Activated naive CD4-positive, alpha-beta T cell treated with anti-CD3 and anti-CD28 coated beads, Interleukin-2, amount 50 U/mL, for 16 hours (primary cell): ENCODE measurements around the gene TSNAX.

Experiments
- DNase-seq: peaks from one replicate; pipeline ENCODE4 v3.0.0-alpha.2; 2020

TSNAX gene

DNA sequence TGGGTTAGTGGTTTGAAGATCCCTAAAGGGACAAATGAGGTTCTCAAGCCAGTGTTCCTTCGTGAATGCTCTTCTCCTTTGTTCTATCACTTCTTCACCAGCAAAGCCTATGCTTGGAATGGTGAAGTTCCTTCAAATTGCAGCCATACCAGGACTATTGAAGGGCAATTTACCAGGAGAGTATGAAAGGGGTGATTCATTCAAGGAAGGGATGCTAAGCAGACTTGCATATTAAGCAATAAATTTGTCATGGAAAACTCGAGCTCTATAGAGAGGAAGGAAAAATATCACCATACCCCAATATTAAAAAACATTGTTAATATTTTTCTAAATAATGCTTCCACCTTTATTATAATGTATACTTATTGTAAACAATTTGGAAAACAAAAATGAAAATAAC lies 9.3 kb upstream of the TSNAX start:
- no peak for DNase-seq

DNA sequence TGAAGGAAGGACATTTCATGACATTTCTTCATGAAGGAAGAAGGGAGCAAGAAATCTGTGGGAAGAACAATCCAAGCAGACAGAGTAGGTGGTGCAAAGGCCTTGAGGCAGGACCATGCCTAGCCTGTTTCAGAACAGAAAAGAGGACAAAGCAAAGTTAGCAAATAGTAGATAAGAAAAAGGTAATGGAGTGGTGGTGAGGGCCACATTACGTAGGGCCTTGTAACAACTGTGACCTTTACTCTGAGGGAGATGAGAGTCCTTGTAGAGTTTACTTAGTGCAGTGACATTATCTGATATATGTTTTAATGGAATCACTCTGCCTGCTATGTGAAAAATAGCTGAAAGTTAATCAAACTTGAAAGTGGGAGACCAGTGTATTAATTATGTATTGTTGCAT lies 6.4 kb upstream of the TSNAX start:
- no peak for DNase-seq

DNA sequence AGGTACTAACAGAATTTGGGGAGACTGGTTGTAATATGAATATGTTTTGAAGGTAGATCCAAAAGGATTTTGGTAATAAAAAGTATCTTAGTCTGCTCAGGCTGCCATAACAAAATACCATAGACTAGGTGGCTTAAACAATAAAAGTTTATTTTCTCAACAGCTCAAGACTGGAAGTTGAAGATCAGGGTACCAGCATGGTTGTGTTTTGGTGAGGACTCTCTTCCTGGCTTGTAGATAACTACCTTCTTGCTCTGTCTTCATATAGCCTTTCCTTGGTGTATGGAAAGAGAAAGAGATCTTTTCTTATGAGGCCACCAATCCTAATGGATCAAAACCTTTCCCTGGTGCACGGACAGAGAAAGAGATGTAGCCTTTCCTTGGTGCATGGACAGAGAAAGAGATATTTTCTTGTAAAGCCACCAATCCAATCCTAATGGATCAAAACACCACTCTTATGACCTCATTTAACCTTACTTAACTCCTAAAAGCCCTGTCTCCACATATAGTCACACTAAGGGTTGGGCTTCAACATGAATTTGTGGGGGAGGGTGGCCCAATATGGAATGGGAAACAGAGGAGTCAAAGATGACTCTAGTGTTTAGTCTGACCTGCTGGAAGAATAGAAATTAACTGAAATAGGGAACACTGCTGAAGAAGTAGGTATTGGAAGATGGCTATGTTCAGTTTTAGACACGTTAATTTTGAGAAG lies 5.4 kb upstream of the TSNAX start:
- DNase-seq, result no peak

DNA sequence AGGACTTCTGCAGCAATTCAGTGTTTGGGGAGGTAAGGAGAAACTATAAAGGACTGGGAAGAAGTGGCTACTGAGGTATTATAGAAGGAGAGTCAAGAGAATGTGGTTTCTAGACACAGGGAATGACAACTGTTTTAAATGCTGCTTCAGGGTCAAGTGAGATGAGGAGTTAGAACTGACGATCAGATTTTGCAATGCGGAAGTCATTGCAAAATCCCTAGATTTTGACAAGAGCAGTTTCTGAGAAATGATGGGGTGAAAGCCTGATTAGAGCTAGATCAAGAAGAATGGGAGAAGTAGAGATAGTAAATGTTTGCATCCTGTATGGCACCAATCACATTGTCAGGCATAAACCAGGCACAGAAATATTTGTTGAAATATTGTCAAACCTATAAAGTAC lies 4.7 kb upstream of the TSNAX start:
- no peak for DNase-seq

DNA sequence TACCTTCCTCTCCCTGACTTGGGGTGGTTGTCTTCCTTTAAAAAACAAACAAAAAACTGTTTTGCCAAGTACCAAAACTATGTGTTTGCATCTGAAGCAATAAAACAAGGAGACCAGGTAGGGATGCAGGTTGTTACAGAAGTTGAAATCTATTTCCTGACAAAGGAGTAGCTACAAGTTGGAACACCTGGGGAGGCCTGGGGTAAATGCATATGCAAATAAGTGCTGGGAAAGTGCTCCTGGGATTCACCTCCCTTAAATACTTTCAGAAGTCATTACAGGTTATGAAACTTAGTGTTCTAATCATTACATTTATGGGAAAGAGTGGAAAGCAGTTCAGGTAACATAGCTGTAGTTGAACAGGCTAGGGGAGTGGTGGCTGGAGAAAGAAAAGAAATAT lies 1.9 kb upstream of the TSNAX start:
- no peak for DNase-seq

DNA sequence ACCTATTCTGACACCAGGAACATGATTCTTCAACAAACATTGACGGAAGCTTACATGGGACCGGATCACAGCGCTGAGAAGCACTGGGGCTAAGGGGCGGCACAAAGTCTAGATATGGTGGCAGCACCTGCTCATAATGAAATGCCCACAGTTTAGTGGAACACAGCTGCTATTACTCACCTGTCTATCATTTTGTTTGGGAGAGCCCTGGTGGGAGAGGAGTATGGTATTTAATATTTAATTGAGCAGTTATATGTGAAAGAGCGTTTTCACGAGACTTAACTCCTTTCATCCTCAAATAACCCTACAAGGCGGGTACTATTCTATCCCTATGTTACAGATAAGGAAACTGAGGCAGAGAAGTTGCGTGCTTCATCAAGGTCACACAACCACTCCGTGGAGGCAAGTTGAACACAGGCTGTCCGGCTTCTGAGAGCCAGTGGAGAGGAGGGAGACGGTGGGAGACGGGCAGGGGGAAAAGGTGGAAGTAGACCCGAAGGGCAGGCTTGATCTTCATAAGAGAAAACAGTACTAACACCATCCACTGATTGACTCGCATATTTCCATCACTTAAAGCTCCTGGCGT lies 790 bp upstream of the TSNAX start:
- no peak for DNase-seq

DNA sequence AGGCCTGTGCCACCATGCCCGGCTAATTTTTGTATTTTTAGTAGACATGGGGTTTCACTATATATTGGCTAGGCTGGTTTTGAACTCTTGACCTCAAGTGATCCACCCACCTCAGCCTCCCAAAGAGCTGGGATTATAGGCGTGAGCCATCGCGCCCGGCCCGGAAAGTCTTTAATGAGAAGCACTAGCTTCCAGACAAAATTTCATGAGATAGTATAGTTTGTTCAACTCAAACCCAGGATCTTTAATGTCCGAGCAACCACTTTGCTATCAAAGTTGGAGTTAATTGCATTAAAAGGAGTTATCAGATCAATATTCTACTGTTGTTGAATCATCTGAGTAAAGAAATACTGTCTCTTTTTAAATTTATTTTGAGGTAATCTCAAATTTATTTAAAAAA lies 4.8 kb downstream of the TSNAX start:
- no peak for DNase-seq

DNA sequence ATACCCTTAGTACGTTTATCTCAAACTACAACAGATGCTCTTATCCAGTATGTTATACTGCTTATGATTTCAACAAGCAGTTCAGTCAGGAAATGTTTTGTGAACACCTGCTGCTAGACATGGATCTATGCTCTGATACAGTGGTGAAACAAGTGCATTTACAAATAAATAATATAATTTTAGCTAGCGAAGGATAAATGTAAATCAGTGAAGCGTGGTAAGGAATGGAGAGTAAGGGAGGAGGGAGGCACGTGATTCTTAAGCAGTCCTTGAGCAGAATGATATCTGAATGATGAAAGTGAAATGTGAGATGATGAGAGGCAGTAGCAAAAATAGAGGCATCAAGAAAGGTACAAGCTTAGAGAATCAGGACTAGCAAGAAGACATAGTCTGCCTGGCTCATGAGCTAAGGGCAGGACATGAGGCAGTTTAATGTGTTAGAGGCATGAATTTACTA lies 6.3 kb downstream of the TSNAX start:
- no peak for DNase-seq

DNA sequence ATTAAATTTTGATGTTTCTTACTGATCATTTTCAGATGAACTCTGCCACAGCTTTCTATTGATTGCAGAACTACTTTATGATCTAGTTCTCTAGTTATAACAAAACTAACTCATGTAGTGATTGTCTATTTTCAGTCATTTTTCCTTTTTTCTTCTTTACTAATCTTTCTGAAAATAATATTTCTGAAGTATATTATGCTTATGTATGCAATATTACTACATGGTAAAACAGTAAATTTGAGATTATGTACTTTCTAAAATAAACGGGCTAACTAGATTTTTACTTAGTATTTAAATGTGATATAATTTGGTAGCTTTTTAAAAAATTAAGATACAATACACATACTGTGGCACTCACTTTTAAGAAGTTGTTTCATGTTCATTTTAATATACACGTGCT lies 7.6 kb downstream of the TSNAX start:
- no peak for DNase-seq

DNA sequence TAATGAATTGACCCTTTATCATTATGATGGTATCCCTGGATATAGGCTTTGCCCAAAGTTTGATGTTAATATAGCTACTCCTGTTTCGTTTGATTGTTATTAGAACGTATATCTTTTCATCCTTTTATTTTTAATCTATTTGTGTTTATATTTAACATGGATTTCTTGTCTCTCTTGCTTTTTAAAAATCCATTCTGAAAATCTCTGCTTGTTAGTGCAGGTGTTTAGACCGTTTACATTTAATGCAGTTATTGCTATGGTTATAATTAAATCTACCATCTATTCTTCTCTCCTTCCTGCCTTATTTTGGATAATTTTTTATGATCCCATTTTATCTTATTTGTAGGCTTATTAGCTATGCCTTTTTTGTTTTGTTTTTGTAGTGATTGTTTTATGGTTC lies 12.4 kb downstream of the TSNAX start:
- no peak for DNase-seq

DNA sequence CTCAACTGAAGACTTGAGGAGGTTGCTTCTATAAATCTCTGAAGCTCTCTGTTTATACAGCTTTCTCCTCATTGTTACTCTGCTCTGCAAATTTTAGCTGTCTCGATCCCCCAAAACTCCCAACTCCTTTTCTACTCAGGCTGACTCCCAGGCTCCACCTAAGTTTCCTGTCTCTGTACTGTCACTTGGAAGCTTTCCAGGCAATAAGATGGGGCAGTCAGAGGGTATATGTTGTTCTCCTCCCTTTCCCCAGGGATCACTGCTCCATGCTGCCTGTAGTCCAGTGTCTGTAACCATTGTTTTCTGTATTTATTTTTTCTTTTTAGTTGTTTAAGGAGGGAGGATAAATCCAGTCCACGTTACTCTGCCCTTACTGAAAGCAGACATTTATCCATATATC lies 13.4 kb downstream of the TSNAX start:
- no peak for DNase-seq

DNA sequence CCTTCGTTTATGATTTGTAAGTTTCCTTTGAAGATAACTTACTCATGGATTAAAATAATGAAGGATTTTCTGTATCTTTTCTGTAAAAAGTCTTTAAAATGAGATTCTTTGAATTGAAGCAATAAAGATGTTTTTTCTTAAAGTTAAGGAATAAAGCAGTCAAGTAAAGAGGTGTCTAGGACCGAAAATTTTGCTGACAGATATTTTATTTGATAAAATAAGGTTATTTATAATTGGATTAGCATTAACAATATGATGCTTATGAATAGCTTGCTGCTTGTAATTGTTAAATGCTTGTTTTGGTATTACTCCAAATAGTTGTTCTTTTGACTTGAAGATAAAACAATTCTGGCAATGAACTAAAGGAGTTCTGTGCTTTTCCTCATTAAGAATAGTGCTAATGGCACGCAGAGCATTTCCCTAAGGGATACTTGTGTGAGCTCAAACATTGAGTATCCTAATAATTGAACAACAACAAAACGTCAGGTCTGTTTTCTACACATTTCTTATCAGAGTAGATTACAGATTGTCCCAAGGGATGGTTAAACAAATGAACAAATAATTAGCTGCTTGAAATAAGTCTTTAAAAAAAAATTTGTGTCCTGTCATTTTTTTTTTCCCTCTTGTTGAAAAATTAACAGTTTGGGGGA lies 16.6 kb downstream of the TSNAX start:
- no peak for DNase-seq

DNA sequence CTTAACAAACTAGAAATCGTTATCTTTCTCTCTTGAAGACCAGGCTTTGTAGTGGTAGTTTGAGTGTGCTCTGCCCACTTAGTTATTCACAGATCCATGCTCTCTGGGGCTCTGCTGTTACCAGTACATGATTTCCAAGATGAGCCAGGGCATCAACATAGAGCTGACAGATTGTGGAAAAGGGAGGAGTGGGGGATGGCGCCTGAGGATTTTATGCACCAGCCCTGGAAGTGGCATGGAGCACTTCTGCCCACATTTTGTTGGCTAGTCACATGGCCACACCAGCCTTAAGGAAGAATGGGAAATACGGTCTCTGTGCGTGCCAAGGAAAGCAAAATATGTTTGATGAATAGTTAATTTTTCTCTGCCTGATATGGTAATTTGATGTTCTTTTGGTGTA lies 18.2 kb downstream of the TSNAX start:
- DNase-seq, result no peak

DNA sequence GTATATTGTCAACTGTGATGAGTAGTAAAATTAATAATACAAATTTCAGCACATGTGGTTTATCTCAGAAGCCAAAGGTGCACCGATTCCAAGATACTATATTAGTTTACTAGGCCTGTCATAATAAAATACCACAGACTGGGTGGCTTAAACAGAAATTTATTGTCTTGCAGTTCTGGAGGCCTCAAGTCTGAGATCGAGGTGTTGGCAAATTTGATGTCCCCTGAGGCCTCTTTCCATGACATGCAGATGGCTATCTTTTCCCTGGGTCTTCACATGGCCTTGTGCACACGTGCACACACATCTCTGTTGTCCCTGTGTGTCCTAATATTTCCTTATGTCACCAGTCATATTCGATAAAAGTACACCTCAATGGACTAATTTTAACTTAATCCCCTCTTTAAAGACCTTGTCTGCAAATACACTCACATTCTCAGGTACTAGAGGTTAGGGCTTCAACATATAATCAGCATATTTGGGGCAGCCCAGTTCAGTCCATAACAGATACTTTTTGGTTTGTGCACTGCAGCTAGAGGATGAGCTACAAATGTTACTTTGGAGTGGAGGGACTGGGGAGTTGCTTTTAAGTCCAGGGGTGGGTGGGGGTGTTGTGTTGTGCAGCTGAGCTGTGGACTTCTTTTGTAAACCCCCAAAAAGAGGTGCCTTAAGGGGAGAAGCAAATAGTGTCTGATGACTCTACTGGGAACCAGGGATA lies 21.4 kb downstream of the TSNAX start:
- no peak for DNase-seq

DNA sequence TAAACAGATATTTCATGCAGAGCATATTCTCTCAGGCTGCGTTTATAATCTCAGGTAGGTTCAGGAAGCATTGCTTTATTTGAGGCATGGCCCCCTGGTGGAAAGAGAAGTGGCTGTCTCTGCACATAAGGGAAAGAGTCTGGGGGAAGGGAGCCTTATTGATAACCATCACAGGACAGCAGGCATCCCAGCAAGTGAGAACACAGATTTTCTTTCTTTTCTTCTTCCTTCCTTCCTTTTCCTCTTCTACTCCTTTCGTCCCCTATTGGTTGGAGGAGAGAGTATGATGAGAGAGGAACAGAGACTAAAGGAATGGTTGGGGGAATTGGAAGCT lies 21.9 kb downstream of the TSNAX start:
- DNase-seq, result peak; percentile 31

DNA sequence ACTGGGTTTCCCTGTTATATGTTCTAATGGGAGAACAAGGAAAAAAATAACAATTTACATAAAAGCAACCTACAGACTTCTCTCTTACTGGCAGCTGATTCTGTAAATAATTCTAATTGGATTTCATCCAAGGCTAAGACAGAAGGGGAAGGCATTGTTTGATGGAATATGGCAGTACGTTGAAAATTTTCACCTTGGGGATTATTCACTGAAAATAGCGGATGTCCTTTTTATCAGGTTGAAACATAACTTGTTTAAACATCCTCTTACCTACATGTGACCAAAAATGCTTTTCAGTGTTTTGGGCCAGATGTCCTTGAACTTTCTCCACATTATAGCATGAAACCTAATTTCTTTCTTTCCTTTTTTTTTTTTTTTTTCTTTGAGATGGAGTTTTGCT lies 24.9 kb downstream of the TSNAX start:
- DNase-seq, result no peak

DNA sequence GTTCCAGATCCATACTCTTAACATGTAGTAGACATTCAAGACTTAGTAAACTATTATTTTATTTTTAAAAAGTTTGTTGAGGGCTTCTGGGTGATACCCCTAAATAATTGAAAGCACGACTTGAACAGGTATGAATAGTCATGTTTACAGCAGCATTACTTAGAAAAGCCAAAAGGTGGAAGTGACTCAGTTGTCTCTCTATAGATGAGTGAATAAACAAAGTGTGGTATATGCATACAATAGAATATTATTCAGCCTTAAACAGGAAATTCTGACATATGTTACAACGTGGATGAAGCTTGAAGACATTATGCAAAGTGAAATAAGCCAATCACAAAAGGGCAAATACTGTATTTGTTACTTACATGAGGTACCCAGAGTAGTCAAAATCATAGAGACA lies 26.5 kb downstream of the TSNAX start:
- no peak for DNase-seq

DNA sequence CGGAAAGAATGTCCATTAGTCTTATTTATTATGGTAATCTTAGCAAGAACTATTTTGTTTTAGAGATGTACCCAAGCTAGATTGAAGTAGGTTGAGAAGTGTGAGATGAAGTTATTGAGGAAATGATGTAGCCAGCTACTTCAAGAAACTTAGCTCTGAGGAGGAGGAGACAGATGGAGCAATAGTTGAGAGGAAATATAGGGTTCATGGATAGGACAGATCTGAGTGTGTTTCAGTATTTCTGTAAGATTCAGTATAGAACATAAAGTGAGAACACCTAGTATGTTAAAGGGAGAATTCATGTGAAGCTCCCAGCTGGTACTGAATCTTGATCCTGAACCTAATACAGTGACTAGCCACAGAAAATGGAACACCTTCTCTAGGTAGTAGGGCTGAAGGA lies 28.9 kb downstream of the TSNAX start:
- DNase-seq, result no peak

DNA sequence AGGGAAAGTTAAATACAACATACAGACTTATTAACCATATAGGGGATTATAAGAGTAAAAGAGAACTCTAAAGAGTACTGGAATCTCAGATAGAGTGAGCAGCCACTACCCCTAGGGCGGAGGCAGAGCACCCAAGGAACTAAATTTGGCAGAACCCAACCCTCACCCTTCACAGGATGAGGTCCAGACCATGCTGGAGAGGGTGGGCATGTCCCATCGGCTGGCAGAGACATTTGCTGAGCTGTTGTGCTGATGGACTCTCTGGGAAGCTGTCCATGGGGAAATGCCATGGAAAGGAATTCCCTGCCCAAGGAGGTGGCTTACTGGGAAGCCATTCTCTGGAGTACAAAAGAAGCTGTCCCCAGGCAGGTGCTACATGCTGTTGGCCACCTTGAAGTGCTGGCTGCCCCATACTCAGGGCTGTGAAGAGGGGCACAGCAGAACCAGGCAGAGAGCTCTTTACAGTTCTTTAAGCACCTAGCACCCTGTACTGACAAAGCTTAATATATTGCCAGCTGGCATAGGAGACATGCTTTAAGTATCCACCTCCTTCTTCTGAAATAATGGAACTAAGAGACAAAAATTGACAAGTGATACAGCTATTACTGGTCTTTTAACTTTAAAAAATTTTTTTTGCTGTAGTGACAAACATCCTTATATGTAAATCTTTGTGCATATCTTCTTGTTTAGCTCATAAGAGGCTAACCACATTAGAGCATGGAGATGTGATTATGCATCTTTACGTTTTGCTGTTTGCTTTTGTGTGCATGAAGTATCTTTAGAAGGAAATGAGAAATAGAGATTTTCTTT lies 29.6 kb downstream of the TSNAX start:
- DNase-seq, result no peak

DNA sequence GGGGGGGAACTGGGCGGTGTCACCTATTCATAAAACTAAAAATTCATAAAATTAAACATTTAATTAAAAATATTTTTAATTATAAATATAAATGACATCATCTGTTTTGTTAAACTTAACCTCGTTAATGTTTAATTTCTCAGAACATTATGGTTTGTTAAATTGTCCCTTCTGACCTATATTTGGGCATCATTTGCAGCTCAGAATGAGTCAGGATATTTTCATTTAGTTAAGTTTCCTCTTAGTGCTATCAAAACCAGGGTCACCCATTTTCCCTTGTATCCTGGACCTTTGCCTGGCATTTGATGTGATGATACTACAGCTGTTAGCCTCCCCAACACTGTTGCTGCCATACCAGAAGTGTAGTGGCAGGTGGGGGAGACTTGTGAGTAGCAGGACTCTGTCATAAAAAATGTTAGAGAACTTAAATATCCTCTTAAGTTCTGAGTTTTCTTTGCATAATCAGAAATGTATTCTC lies 30.3 kb downstream of the TSNAX start:
- no peak for DNase-seq

DNA sequence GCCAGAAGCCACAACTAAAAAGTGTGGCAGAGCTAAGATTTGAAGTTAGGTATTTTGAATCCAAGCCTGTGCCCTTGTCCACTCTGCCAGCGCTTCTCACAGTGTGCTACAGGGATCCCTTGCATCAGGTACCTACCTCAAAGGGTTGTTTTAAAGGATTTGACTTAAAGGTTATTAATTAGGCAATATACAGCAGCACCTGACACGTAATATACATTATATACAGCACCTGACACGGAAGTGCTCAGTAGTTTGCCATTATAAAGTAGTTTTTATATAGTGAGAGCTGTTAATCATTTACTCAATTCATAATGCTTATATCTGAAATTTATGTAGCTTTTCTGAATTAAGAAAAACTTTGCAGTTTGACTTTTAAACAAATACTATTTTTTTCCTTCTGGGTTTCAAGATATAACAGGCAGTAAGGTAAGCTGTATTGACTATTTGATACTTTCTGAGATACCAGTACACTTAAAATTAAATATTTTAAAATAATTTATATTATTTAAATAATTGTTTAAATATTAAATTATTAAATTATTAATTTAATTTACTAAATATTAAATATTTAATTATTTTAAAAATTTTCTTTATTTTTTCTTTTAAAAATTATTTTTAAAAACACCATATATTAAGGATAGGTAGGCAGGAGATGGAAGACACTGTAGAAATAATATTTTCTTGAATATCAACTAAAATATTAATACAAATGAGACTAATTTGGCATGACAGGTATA lies 33.3 kb downstream of the TSNAX start:
- no peak for DNase-seq

DNA sequence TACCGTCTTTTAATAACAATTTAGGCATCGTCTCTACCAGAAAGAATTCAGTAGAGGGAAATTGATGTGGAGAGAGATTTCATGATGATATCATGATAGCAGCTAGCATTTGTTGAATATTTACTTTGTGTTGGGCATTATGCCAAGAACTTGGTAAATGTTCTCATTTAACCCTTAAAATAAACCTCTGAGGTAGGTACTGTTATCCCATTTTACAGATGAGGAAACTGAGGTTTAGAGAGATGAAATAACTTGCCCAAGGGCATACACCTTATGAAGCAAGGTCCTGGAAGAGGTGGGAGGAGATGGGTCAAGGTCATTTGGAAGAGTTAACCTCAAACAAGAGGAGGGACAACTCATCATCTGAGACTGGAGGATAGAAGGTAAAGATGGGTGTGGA lies 34.8 kb downstream of the TSNAX start:
- DNase-seq, result no peak
